Gastrocnemius medialis (tissue), 4 donors: ENCODE measurements around the gene ZNF550. TPM values are rescaled to one million over a fixed set of nuclear protein-coding genes. Genes with fewer than 3 reads are reported as not detected.

Experiments used
- ATAC-seq, 2 donors: fragments of 150-250 bp; one replicate each; pipeline ENCODE4 v1.9.1; 2016
- DNase-seq, 2 donors: peaks; one replicate each; pipeline ENCODE4 v3.0.0-alpha.2; 2019
- H3K27ac ChIP-seq, 4 donors: fragments of 200-600 bp; sonication (generic); 1 replicate in 1 of 4; 2 replicates in 3 of 4; pipeline ENCODE4 v1.5.1; 2016 to 2018; ENCODE audit warnings: mild to moderate bottlenecking in 2 of 4, moderate library complexity in 1 of 4
- H3K27me3 ChIP-seq, 3 donors: fragments of 200-600 bp; sonication (generic) in 2 of 3; 1 replicate in 1 of 3; 2 replicates in 2 of 3; pipeline versions ENCODE4 v1.5.1 to v1.6.0; 2016 to 2019; ENCODE audit warnings: mild to moderate bottlenecking in 1 of 3, moderate library complexity in 1 of 3
- H3K36me3 ChIP-seq, 2 donors: fragments of 200-600 bp; sonication (generic) in 1 of 2; one replicate each; pipeline ENCODE4 v1.5.1; 2017 to 2018
- H3K4me1 ChIP-seq, 2 donors: fragments of 200-600 bp; sonication (generic) in 1 of 2; one replicate each; pipeline ENCODE4 v1.5.1; 2016 to 2017; ENCODE audit warnings: mild to moderate bottlenecking in 2 of 2
- H3K4me3 ChIP-seq, 4 donors: fragments of 200-600 bp; sonication (generic) in 3 of 4; 1 replicate in 1 of 4; 2 replicates in 3 of 4; pipeline ENCODE4 v1.5.1; 2016 to 2019; ENCODE audit warnings: mild to moderate bottlenecking in 2 of 4
- H3K9me3 ChIP-seq, 3 donors: fragments of 200-600 bp; sonication (generic) in 2 of 3; 1 replicate in 1 of 3; 2 replicates in 2 of 3; pipeline ENCODE4 v1.5.1; 2016 to 2019
- CTCF ChIP-seq, 5 experiments: fragments of 450-650 bp in 3 of 5; fragments of 200-600 bp in 2 of 5; sonication (generic) in 2 of 5; IDR thresholded peaks in 4 of 5; conservative IDR thresholded peaks in 1 of 5; 1 replicate in 4 of 5; 2 replicates in 1 of 5; pipeline ENCODE4 v1.5.1; 2016 to 2019; ENCODE audit warnings: antibody characterized with exemption in 5 of 5, mild to moderate bottlenecking in 3 of 5, moderate library complexity in 3 of 5
- POLR2A ChIP-seq, 2 donors: fragments of 450-650 bp; IDR thresholded peaks; one replicate each; pipeline ENCODE4 v1.6.1; 2017; ENCODE audit warnings: antibody characterized with exemption in 2 of 2, mild to moderate bottlenecking in 2 of 2, moderate library complexity in 2 of 2
- in situ Hi-C, 4 donors: fragments of 200-750 bp; cut with MboI; loops; one replicate each; pipeline versions ENCODE4 v1.15.0 to v1.8.0; 2017; ENCODE audit warnings: low sequenced_read_pairs in 4 of 4
- intact Hi-C: fragments of 100-400 bp; cut with DNase I; formaldehyde crosslinking; loops from one replicate; pipeline ENCODE4 v1.15.1; 2023; ENCODE audit warnings: low total_unique reads
- total RNA-seq, 4 donors: library from RNA; depleted of rRNA; stranded (reverse); fragments of >200 nt; gene quantifications; one replicate each; pipeline versions ENCODE4 v1.1.0 to v1.2.3, GENCODE V29; 2016

Gene ZNF550
- 1 to 10 TPM in 3 of 4 donors, under 1 TPM in 1; 0.87 to 9.1 (median 2.6) TPM for total RNA-seq

GRCh38 chr19:57559404-57560025, at the start of gene ZNF550:
Gene ZNF550 (minus strand): TSS chr19:57559863. CDS start chr19:57559682, 181 bp downstream.
- Histone ChIP-seq H3K4me1 (peaks cover 16 to 26% of the 10 kb centered on the region in 2 donors), H3K27ac (peak within 1 kb of the TSS; percentile 69 to 86 (median 74)), H3K4me3 (peak within 1 kb of the TSS; percentile 82 to 96 (median 90)), H3K36me3 (peaks cover 0 to 19% of the 10 kb centered on the region in 2 donors), H3K27me3 (no peaks in the 10 kb centered on the region), H3K9me3 (no peaks in the 10 kb centered on the region)
- intact Hi-C loops (loop anchor here (1.0 to 5.0 kb wide), 4 partner anchors 19 to 82 kb away; partner anchors contain the start of genes ZNF416, ZNF530, ZNF549 and ZNF772), in situ Hi-C loops (no loop called here)
- peak in 1 of 2 donors; percentile 51 for TF ChIP-seq POLR2A (IDR thresholded peaks at IDR 0.05)
- no peak for TF ChIP-seq CTCF (IDR thresholded peaks at IDR 0.05 in 4 of 5, conservative IDR thresholded peaks at IDR 0.05 in 1 of 5)
- ATAC-seq, result peak; percentile 96 to 98
- peak; percentile 82 to 88 for DNase-seq

- no peak for DNase-seq
- Histone ChIP-seq H3K4me3 (no peak overlapping the region), H3K9me3 (peaks cover 0 to 11% (median 3%) of the 10 kb centered on the region in 3 donors), H3K36me3 (peaks cover 8 to 40% of the 10 kb centered on the region in 2 donors), H3K4me1 (no peaks in the 10 kb centered on the region), H3K27ac (no peak overlapping the region), H3K27me3 (no peaks in the 10 kb centered on the region)
- no peak for ATAC-seq
- intact Hi-C loops (no loop called here), in situ Hi-C loops (no loop called here)
- no peak for TF ChIP-seq POLR2A (IDR thresholded peaks at IDR 0.05)
These were observed 47.3 kb upstream of the ZNF550 start for GRCh38 chr19:57606931-57607330.

GRCh38 chr19:57599761-57600383, 40.2 kb upstream of the ZNF550 start, which contains the start of gene ZNF530:
Gene ZNF530 (plus strand): TSS chr19:57599885. CDS start chr19:57604346, 4,461 bp downstream.
- H3K27me3 ChIP-seq, result no peaks in the 10 kb centered on the region
- DNase-seq, result peak; percentile 89 to 91
- ATAC-seq, result peak; percentile 100
- H3K9me3 ChIP-seq, result peaks cover 0 to 6% (median 6%) of the 10 kb centered on the region in 3 donors
- in situ Hi-C loops, result no loop called here
- TF ChIP-seq POLR2A (IDR thresholded peaks at IDR 0.05), result no peak
- no peak for TF ChIP-seq CTCF (IDR thresholded peaks at IDR 0.05 in 4 of 5, conservative IDR thresholded peaks at IDR 0.05 in 1 of 5)
- peak within 1 kb of the TSS; percentile 76 to 98 (median 79) for H3K4me3 ChIP-seq
- intact Hi-C loops, result loop anchor here (1.0 to 2.0 kb wide), 3 partner anchors 15 to 41 kb away; partner anchors contain the start of genes ZNF134 and ZNF550
- peaks cover 7 to 9% of the 10 kb centered on the region in 2 donors for H3K4me1 ChIP-seq
- peaks cover 0 to 16% of the 10 kb centered on the region in 2 donors for H3K36me3 ChIP-seq
- H3K27ac ChIP-seq, result peak within 1 kb of the TSS; percentile 22 to 70 (median 50)

- peak overlapping the region; percentile 76 to 98 (median 79) for H3K4me3 ChIP-seq
- H3K9me3 ChIP-seq, result peaks cover 0 to 6% (median 5%) of the 10 kb centered on the region in 3 donors
- DNase-seq, result no peak
- H3K27ac ChIP-seq, result peak overlapping the region; percentile 22 to 70 (median 50)
- no peaks in the 10 kb centered on the region for H3K27me3 ChIP-seq
- in situ Hi-C loops, result no loop called here
- H3K36me3 ChIP-seq, result peaks cover 0 to 11% of the 10 kb centered on the region in 2 donors
- TF ChIP-seq CTCF (IDR thresholded peaks at IDR 0.05 in 4 of 5, conservative IDR thresholded peaks at IDR 0.05 in 1 of 5) (no peak), POLR2A (IDR thresholded peaks at IDR 0.05) (no peak)
- peaks cover 7 to 9% of the 10 kb centered on the region in 2 donors for H3K4me1 ChIP-seq
- ATAC-seq, result peak in 1 of 2 donors; percentile 11
- intact Hi-C loops, result loop anchor here (1.0 to 2.0 kb wide), 3 partner anchors 15 to 40 kb away; partner anchors contain the start of genes ZNF134 and ZNF550
These were observed 39.7 kb upstream of the ZNF550 start for GRCh38 chr19:57599377-57599760.

- H3K27me3 ChIP-seq, result no peaks in the 10 kb centered on the region
- TF ChIP-seq CTCF (IDR thresholded peaks at IDR 0.05 in 4 of 5, conservative IDR thresholded peaks at IDR 0.05 in 1 of 5), result no peak
- no peak for TF ChIP-seq POLR2A (IDR thresholded peaks at IDR 0.05)
- H3K9me3 ChIP-seq, result peaks cover 4 to 32% (median 10%) of the 10 kb centered on the region in 3 donors
- no peak overlapping the region for H3K4me3 ChIP-seq
- intact Hi-C loops, result no loop called here
- in situ Hi-C loops, result no loop called here
- peaks cover 10 to 14% of the 10 kb centered on the region in 2 donors for H3K4me1 ChIP-seq
- ATAC-seq (no peak), DNase-seq (no peak)
- no peak overlapping the region for H3K27ac ChIP-seq
- peaks cover 8 to 49% of the 10 kb centered on the region in 2 donors for H3K36me3 ChIP-seq
These were observed 27.9 kb upstream of the ZNF550 start for GRCh38 chr19:57587529-57587928.
